Lower leg skin (tissue), 3 donors: ENCODE data around the gene SYT1.

Experiments used
- CTCF ChIP-seq, 3 donors: fragments of 450-650 bp; IDR thresholded peaks; one replicate each; pipeline ENCODE4 v1.5.1; 2016; ENCODE audit warnings: antibody characterized with exemption in 3 of 3, mild to moderate bottlenecking in 3 of 3, moderate library complexity in 2 of 3
- POLR2A ChIP-seq, 2 donors: fragments of 450-650 bp; IDR thresholded peaks; one replicate each; pipeline ENCODE4 v1.6.1; 2016 to 2017; ENCODE audit warnings: antibody characterized with exemption in 2 of 2, mild to moderate bottlenecking in 1 of 2, moderate library complexity in 1 of 2

GRCh38 chr12:79023261-79023660 lies 158.7 kb downstream of the SYT1 start:
- TF ChIP-seq POLR2A (IDR thresholded peaks at IDR 0.05): no peak
- no peak for TF ChIP-seq CTCF (IDR thresholded peaks at IDR 0.05)
